ENCODE measurements around the gene UBE2L3.

The UBE2L3 gene

GRCh38 chr22:21665047-21665851 lies 97.7 kb downstream of the UBE2L3 start:
- no peak for DNase-seq (ENCODE audit: low read depth in 1 of 2, low spot score in 1 of 2)
- Histone ChIP-seq H3K4me3 (replicated peaks; ENCODE audit: insufficient read depth, low read length) (peak overlapping the region; percentile 90), H3K27ac (replicated peaks) (peak overlapping the region; percentile 90), H3K27me3 (ENCODE audit: insufficient read depth, poor library complexity, severe bottlenecking) (no peaks in the 10 kb centered on the region)
- TF ChIP-seq REST (IDR thresholded peaks at IDR 0.05; ENCODE audit: insufficient replicate concordance, low read depth) (no peak), GABPA (IDR thresholded peaks at IDR 0.05; ENCODE audit: low read depth) (no peak), POLR2AphosphoS5 (IDR thresholded peaks at IDR 0.05; ENCODE audit: low read depth) (no peak), CTCF (IDR thresholded peaks at IDR 0.05; ENCODE audit: insufficient read depth, low read length) (no peak), SPI1 (IDR thresholded peaks at IDR 0.05; ENCODE audit: borderline replicate concordance, low read depth) (no peak)

DNA sequence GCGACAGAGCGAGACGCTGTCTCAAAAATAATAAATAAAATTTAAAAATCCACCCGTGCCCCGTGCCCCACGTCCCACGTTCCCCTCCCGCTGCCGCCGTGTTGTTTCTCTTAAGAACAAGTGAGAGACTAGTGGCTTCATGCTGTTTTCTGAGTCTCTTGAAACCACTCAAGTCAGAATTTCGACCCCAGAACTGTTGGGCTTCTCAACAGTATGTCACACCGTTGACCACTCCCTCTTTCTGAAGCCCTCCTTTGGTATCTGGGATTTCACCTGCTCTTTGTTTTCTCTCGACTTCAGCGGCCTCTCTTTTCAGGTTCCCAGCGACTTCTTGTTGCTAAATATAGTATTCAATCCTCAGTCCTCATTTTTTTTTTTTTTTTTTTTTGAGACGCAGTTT lies 99.3 kb downstream of the UBE2L3 start:
- H3K27me3 ChIP-seq (ENCODE audit: insufficient read depth, poor library complexity, severe bottlenecking) = no peaks in the 10 kb centered on the region
- TF ChIP-seq CTCF (IDR thresholded peaks at IDR 0.05; ENCODE audit: insufficient read depth, low read length) (no peak), POLR2AphosphoS5 (IDR thresholded peaks at IDR 0.05; ENCODE audit: low read depth) (no peak), GABPA (IDR thresholded peaks at IDR 0.05; ENCODE audit: low read depth) (no peak), SPI1 (IDR thresholded peaks at IDR 0.05; ENCODE audit: borderline replicate concordance, low read depth) (no peak), REST (IDR thresholded peaks at IDR 0.05; ENCODE audit: insufficient replicate concordance, low read depth) (no peak)
- peak overlapping the region; percentile 90; the same call in 1 of the 2 replicates for H3K27ac ChIP-seq (replicated peaks)
- no peak for DNase-seq (ENCODE audit: low read depth in 1 of 2, low spot score in 1 of 2)
- H3K4me3 ChIP-seq (replicated peaks; ENCODE audit: insufficient read depth, low read length) = peak overlapping the region; percentile 90

DNA sequence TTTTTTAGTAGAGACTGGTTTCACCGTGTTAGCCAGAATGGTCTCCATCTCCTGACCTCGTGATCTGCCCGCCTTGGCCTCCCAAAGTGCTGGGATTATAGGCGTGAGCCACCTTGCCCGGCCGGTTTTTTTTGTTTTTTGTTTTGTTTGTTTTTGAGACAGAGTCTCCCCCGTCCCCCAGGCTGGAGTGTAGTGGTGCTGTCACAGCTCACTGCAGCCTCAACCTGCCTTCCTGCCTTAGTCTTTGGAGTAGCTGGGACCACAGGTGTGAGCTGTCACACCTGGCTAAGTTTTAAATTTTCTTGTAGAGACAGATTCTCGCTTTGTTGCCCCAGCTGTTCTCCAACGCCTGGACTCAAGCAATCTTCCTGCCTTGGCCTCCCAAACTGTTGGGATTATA lies 101.5 kb downstream of the UBE2L3 start:
- Histone ChIP-seq H3K27me3 (ENCODE audit: insufficient read depth, poor library complexity, severe bottlenecking) (no peaks in the 10 kb centered on the region), H3K27ac (replicated peaks) (no peak overlapping the region), H3K4me3 (replicated peaks; ENCODE audit: insufficient read depth, low read length) (no peak overlapping the region)
- TF ChIP-seq POLR2AphosphoS5 (IDR thresholded peaks at IDR 0.05; ENCODE audit: low read depth) = no peak
- DNase-seq (ENCODE audit: low read depth in 1 of 2, low spot score in 1 of 2) = no peak

GRCh38 chr22:21672107-21672629 lies 104.7 kb downstream of the UBE2L3 start:
- peak in 1 of 2 experiments; percentile 19 for DNase-seq (ENCODE audit: low read depth in 1 of 2, low spot score in 1 of 2)
- Histone ChIP-seq H3K27ac (replicated peaks) (peak overlapping the region; percentile 26), H3K4me3 (replicated peaks; ENCODE audit: insufficient read depth, low read length) (no peak overlapping the region), H3K27me3 (ENCODE audit: insufficient read depth, poor library complexity, severe bottlenecking) (no peaks in the 10 kb centered on the region)
- TF ChIP-seq SPI1 (IDR thresholded peaks at IDR 0.05; ENCODE audit: borderline replicate concordance, low read depth) (peak; percentile 70), POLR2AphosphoS5 (IDR thresholded peaks at IDR 0.05; ENCODE audit: low read depth) (no peak)

Small RNA genes within 50 kb of the gene (microRNA-seq; reads per million reads assigned to microRNA genes)
- gene MIR130B = 14,460 reads per million, percentile 98 among the genes with 10 or more reads in this experiment
- 322 reads per million, percentile 81 among the genes with 10 or more reads in this experiment for gene MIR301B
